ENCODE measurements around the gene HOTAIR. TPM values are rescaled to one million over a fixed set of nuclear protein-coding genes. Genes with fewer than 3 reads are reported as not detected.

The HOTAIR gene
- total RNA-seq, 3 donors from 2014 or later: not detected

GRCh38 chr12:53968214-53969127 is 6.3 kb downstream of the HOTAIR start:
- H3K4me3 ChIP-seq: no peak overlapping the region
- no peaks in the 10 kb centered on the region for H3K4me1 ChIP-seq (ENCODE audit: low read depth)
- intact Hi-C loops (cut with DNase I, micrococcal nuclease): no loop called here
- no peak for DNase-seq
- TF ChIP-seq CTCF (IDR thresholded peaks at IDR 0.05): no peak
- H3K9me3 ChIP-seq: no peaks in the 10 kb centered on the region
- no peaks in the 10 kb centered on the region for H3K36me3 ChIP-seq (ENCODE audit: low read depth)
- ATAC-seq: no peak

GRCh38 chr12:53967421-53967925 is 7.3 kb downstream of the HOTAIR start:
- ATAC-seq (no peak), DNase-seq (no peak)
- intact Hi-C loops (cut with DNase I, micrococcal nuclease): no loop called here
- Histone ChIP-seq H3K4me3 (no peak overlapping the region), H3K9me3 (no peaks in the 10 kb centered on the region), H3K4me1 (ENCODE audit: low read depth) (no peaks in the 10 kb centered on the region), H3K36me3 (ENCODE audit: low read depth) (no peaks in the 10 kb centered on the region)
- TF ChIP-seq CTCF (IDR thresholded peaks at IDR 0.05): no peak

- Histone ChIP-seq H3K4me3 (no peak overlapping the region), H3K9me3 (no peaks in the 10 kb centered on the region), H3K36me3 (ENCODE audit: low read depth) (no peaks in the 10 kb centered on the region), H3K4me1 (ENCODE audit: low read depth) (no peaks in the 10 kb centered on the region)
- no peak for ATAC-seq
- intact Hi-C loops (cut with DNase I, micrococcal nuclease): no loop called here
- no peak for TF ChIP-seq CTCF (IDR thresholded peaks at IDR 0.05)
- DNase-seq: no peak
These were observed 8.2 kb downstream of the HOTAIR start for GRCh38 chr12:53966385-53967133.

GRCh38 chr12:53966085-53966384 is 8.7 kb downstream of the HOTAIR start:
- intact Hi-C loops (cut with DNase I, micrococcal nuclease): no loop called here
- no peak for DNase-seq
- H3K4me1 ChIP-seq (ENCODE audit: low read depth): no peaks in the 10 kb centered on the region

More at GRCh38 chr12:53966085-53966384, 8.7 kb downstream of the HOTAIR start:
- Histone ChIP-seq H3K4me3 (no peak overlapping the region), H3K36me3 (ENCODE audit: low read depth) (no peaks in the 10 kb centered on the region), H3K9me3 (no peaks in the 10 kb centered on the region)
- TF ChIP-seq CTCF (IDR thresholded peaks at IDR 0.05): no peak
- no peak for ATAC-seq
